K562 (cell line): ENCODE data around the gene RTL5. TPM values are rescaled to one million over a fixed set of nuclear protein-coding genes. Genes with fewer than 3 reads are reported as not detected.

Experiments
- ATAC-seq: fragments of 200-7000 bp; cut with Tn5 transposase; 3 replicates; pipeline ENCODE4 v1.9.1; 2020; ENCODE audit warnings: moderate library complexity
- BruUV-seq: library from RNA; stranded (reverse); fragments of 400-500 nt; replicated peaks from 2 replicates; lab custom pipeline; 2021; lab: Mats Ljungman, UMichigan
- CTCF ChIA-PET: fragments of 300-600 bp; formaldehyde crosslinking; extraction: SDS; loops from one replicate; lab custom pipeline; 2021; ENCODE audit warnings: low intra/inter-chr PET ratio; lab: Yijun Ruan, JAX
- POLR2A ChIA-PET: fragments of 300-600, 350-650 bp; sonication (Branson Sonifier 250); formaldehyde crosslinking; extraction: SDS; loops from one replicate; lab custom pipeline; 2021; ENCODE audit warnings: antibody characterized with exemption, inconsistent platforms; lab: Yijun Ruan, JAX
- DNase-seq, 4 experiments: peaks; one replicate each; pipeline versions ENCODE4 v3.0.0 to v3.0.0-alpha.2; 2011 to 2018; ENCODE audit warnings: low spot score in 3 of 4, mixed read lengths in 3 of 4; ENCODE audit errors: extremely low read depth in 1 of 4
- FAIRE-seq: peaks from 2 replicates; lab custom pipeline; 2011; peaks lifted over from hg19 to GRCh38; lab: Jason Lieb, UNC
- H2AFZ ChIP-seq: 2 replicates; pipeline ENCODE4 v1.6.0; 2011; ENCODE audit warnings: low read depth, low read length, control low read depth, inconsistent platforms
- H3K27ac ChIP-seq: fragments of 200-600 bp; 3 replicates; pipeline ENCODE4 v1.8.0; 2011; ENCODE audit warnings: low read depth, mild to moderate bottlenecking, control low read depth, inconsistent platforms, low read length, moderate library complexity, mixed read lengths; ENCODE audit errors: extremely low read depth
- H3K27me3 ChIP-seq, 2 experiments: fragments of 300-600 bp in 1 of 2; 2 replicates in 1 of 2; 3 replicates in 1 of 2; pipeline versions ENCODE4 v1.6.0 to v1.8.0; 2011; ENCODE audit warnings: inconsistent platforms in 2 of 2, low read length in 2 of 2, mild to moderate bottlenecking in 1 of 2, mixed read lengths in 1 of 2, moderate library complexity in 1 of 2; ENCODE audit not compliant: control insufficient read depth in 2 of 2, insufficient read depth in 2 of 2
- H3K36me3 ChIP-seq: fragments of 300-600 bp; 3 replicates; pipeline ENCODE4 v1.8.0; 2011; ENCODE audit warnings: mild to moderate bottlenecking, low read length, inconsistent platforms; ENCODE audit not compliant: control insufficient read depth, insufficient read depth
- H3K4me1 ChIP-seq, 2 experiments: fragments of 200-600 bp in 1 of 2; replicated peaks in 1 of 2; 2 replicates in 1 of 2; 3 replicates in 1 of 2; pipeline versions ENCODE4 v1.5.1 to v1.8.0; 2011; ENCODE audit warnings: inconsistent platforms in 2 of 2, low read length in 2 of 2, mild to moderate bottlenecking in 1 of 2, mixed read lengths in 1 of 2, moderate library complexity in 1 of 2; ENCODE audit not compliant: control insufficient read depth in 2 of 2, insufficient read depth in 2 of 2
- H3K4me2 ChIP-seq: 2 replicates; pipeline ENCODE4 v1.6.1; 2011; ENCODE audit warnings: low read length, control low read depth, inconsistent platforms, mixed read lengths; ENCODE audit not compliant: insufficient read depth
- H3K4me3 ChIP-seq: fragments of 200-600 bp; sonication (generic), shearing (Covaris generic); 2 replicates; pipeline ENCODE4 v1.5.1; 2016; ENCODE audit warnings: control low read depth, inconsistent platforms
- H3K79me2 ChIP-seq: fragments of 200-600 bp; 3 replicates; pipeline ENCODE4 v1.8.0; 2011; ENCODE audit warnings: low read length, inconsistent platforms; ENCODE audit not compliant: control insufficient read depth, insufficient read depth
- H3K9ac ChIP-seq, 2 experiments: 2 replicates each; pipeline versions ENCODE4 v1.6.0 to v1.6.1; 2011; ENCODE audit warnings: low read depth in 2 of 2, low read length in 2 of 2, control low read depth in 1 of 2, inconsistent platforms in 1 of 2, mild to moderate bottlenecking in 1 of 2, mixed read lengths in 1 of 2; ENCODE audit not compliant: insufficient read depth in 1 of 2
- H3K9me1 ChIP-seq: one replicate; pipeline ENCODE4 v1.6.0; 2011; ENCODE audit warnings: inconsistent platforms, mild to moderate bottlenecking, low read length, moderate library complexity; ENCODE audit not compliant: control insufficient read depth, insufficient read depth
- H3K9me3 ChIP-seq: replicated peaks from 2 replicates; pipeline ENCODE4 v1.5.1; 2011; ENCODE audit warnings: low read depth, low read length, inconsistent platforms; ENCODE audit not compliant: control insufficient read depth, insufficient read depth
- H4K20me1 ChIP-seq: replicated peaks from 2 replicates; pipeline ENCODE4 v1.6.1; 2011; ENCODE audit warnings: low read length, inconsistent platforms, mixed read lengths; ENCODE audit not compliant: control insufficient read depth, insufficient read depth
- CEBPB ChIP-seq: fragments of 450-650 bp; IDR thresholded peaks from 2 replicates; pipeline ENCODE4 v1.6.1; 2016; ENCODE audit warnings: missing genetic modification characterization, missing compliant biosample characterization
- CEBPG ChIP-seq, 3 experiments: fragments of 200-800 bp in 1 of 3; sonication (Bioruptor generic) in 1 of 3; sonication (generic) in 1 of 3; formaldehyde crosslinking in 1 of 3; IDR thresholded peaks in 2 of 3; conservative IDR thresholded peaks in 1 of 3; 2 replicates each; pipeline versions ENCODE4 v1.6.1 to v1.8.0; 2016 to 2022; ENCODE audit warnings: missing compliant biosample characterization in 2 of 3, missing genetic modification characterization in 2 of 3, mild to moderate bottlenecking in 1 of 3, missing genetic modification reagents in 1 of 3
- LARP7 ChIP-seq: fragments of 450-650 bp; IDR thresholded peaks from 2 replicates; pipeline ENCODE4 v1.6.1; 2016
- MYC ChIP-seq, 2 experiments: fragments of 250-450 bp in 1 of 2; sonication (Bioruptor Pico) in 1 of 2; IDR thresholded peaks; 2 replicates each; pipeline versions ENCODE4 v1.5.1 to v1.6.1; 2012 to 2021; ENCODE audit warnings: low read depth in 2 of 2, borderline replicate concordance in 1 of 2, improper control_type of control experiment in 1 of 2, low read length in 1 of 2, mild to moderate bottlenecking in 1 of 2, moderate library complexity in 1 of 2
- POLR2G ChIP-seq: fragments of 200-400 bp; formaldehyde crosslinking; IDR thresholded peaks from 2 replicates; pipeline ENCODE4 v1.6.1; 2017; ENCODE audit warnings: low read depth, mild to moderate bottlenecking, antibody characterized with exemption, low read length, moderate library complexity
- SMARCB1 ChIP-seq: IDR thresholded peaks from 2 replicates; pipeline ENCODE4 v1.6.1; 2011; ENCODE audit warnings: improper control_type of control experiment, low read depth; ENCODE audit not compliant: insufficient read length
- ZNF12 ChIP-seq: sonication (generic); formaldehyde crosslinking; IDR thresholded peaks from 2 replicates; pipeline ENCODE4 v1.4.0; 2020; ENCODE audit warnings: mild to moderate bottlenecking, missing genetic modification reagents
- ZNF175 ChIP-seq: fragments of 200-800 bp; sonication (Bioruptor generic); IDR thresholded peaks from 2 replicates; pipeline ENCODE4 v1.6.1; 2016; ENCODE audit warnings: low read depth, mild to moderate bottlenecking, missing genetic modification characterization, missing compliant biosample characterization
- ZNF197 ChIP-seq: fragments of 200-800 bp; sonication (Bioruptor generic); IDR thresholded peaks from 2 replicates; pipeline ENCODE4 v1.6.1; 2016; ENCODE audit warnings: low read depth, missing genetic modification characterization, missing compliant biosample characterization
- ZNF384 ChIP-seq: IDR thresholded peaks from 2 replicates; pipeline ENCODE4 v1.6.1; 2012; ENCODE audit warnings: low read depth, low read length, improper control_type of control experiment
- ZNF408 ChIP-seq: fragments of 250-450 bp; sonication (Bioruptor Pico); IDR thresholded peaks from 2 replicates; pipeline ENCODE4 v1.4.0; 2020; ENCODE audit warnings: low read depth, mild to moderate bottlenecking, moderate library complexity
- ZNF444 ChIP-seq: fragments of 250-450 bp; sonication (Bioruptor Pico); IDR thresholded peaks from 2 replicates; pipeline ENCODE4 v1.4.0; 2020; ENCODE audit warnings: mild to moderate bottlenecking, moderate library complexity
- ZNF583 ChIP-seq: fragments of 250-450 bp; sonication (Bioruptor Pico); IDR thresholded peaks from 2 replicates; pipeline ENCODE4 v1.4.0; 2020
- ZNF668 ChIP-seq: fragments of 250-450 bp; sonication (Bioruptor Pico); IDR thresholded peaks from 2 replicates; pipeline ENCODE4 v1.8.0; 2022; ENCODE audit warnings: mild to moderate bottlenecking, inconsistent platforms
- WGBS: fragments of 100-300 bp; shearing (Covaris generic); methylation state at CpG from one replicate; pipeline ENCODE4 v1.1.6; 2016; ENCODE audit warnings: low coverage, mixed read lengths; ENCODE audit not compliant: insufficient coverage; ENCODE audit errors: missing lambda C conversion rate; 5-methylcytosine and 5-hydroxymethylcytosine counted together
- in situ Hi-C: fragments of 300-500 bp; cut with MboI; formaldehyde crosslinking; loops from 4 replicates; pipeline ENCODE4 v1.15.0; 2018; ENCODE audit warnings: inconsistent platforms, mixed read lengths
- intact Hi-C: fragments of 100-400 bp; cut with micrococcal nuclease; formaldehyde crosslinking; loops from 2 replicates; pipeline ENCODE4 v1.14.2; 2022
- polyA plus RNA-seq, 8 experiments: library from polyadenylated mRNA; depleted of rRNA in 4 of 8; stranded (reverse) in 5 of 8; unstranded in 3 of 8; fragments of >200 nt; fragmentation: Nextera tagmentation in 2 of 8; fragmentation: Illumina TruSeq in 1 of 8; extraction: Ambion mirVana in 2 of 8; extraction: Trizol in 1 of 8; gene quantifications; 2 replicates each; pipeline versions ENCODE4 v1.2.1 to v1.2.3, GENCODE V29; 2011 to 2014; ENCODE audit warnings: inconsistent platforms in 1 of 8, missing spikeins in 1 of 8
- total RNA-seq, 7 experiments: library from RNA; depleted of rRNA in 6 of 7; stranded (reverse); fragments of >200 nt in 6 of 7; fragmentation: Illumina TruSeq in 2 of 7; extraction: Trizol in 2 of 7; gene quantifications; 2 replicates each; pipeline versions ENCODE4 v1.2.1 to v1.2.3, GENCODE V29; 2011 to 2021; ENCODE audit warnings: low replicate concordance in 1 of 7

Gene RTL5
- total and polyA plus RNA-seq, 9 of the 15 experiments (the other 6 are each of a cell fraction or from before 2014, with no cell fraction given), result 0.03 TPM; not detected in 8

DNA sequence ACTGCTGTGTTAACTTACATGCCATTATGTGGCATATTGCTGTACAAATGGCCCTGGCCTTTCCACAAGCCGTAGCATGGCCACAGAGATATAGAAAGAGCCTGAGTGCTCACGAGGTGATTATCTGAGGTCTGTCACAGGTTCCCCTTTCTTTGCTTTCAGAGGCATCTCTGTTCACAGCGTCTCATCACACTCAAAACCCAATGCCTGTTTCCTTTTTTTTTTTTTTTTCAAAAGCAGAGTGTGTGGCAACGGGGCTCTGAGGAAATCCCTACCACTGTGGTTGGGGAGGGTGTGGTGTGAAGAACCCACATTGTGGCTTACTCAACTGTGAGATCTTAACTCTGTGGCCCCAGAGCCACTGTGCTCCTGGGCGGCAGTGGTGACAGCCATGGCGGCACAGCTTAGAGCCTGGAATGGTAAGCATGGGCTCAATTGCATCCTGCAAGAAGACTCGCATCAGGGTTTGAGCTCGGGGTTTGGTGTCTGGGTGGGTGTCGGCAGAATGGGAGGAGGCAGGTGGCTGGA is 30.8 kb downstream of the RTL5 start:
- H3K9me3 ChIP-seq, result no peaks in the 10 kb centered on the region
- peaks cover 0 to 5% of the 10 kb centered on the region in 2 experiments; a peak in 1 of 5 replicates for H3K4me1 ChIP-seq
- in situ Hi-C loops (no loop called here), intact Hi-C loops (no loop called here)
- ChIA-PET POLR2A (no interaction called here), CTCF (no interaction called here)
- no peaks in the 10 kb centered on the region for H4K20me1 ChIP-seq
- TF ChIP-seq CEBPB (peak; percentile 71), ZNF583 (CRISPR knock-in tag) (no peak), SMARCB1 (no peak), CEBPG (CRISPR knock-in tag; IDR thresholded peaks at IDR 0.05) (no peak), CEBPG (tag; conservative IDR thresholded peaks at IDR 0.05 in 1 of 2, IDR thresholded peaks at IDR 0.05 in 1 of 2) (peak in 1 of 2 experiments; percentile 36; a peak in 1 of 4 replicates), ZNF668 (CRISPR knock-in tag) (no peak), LARP7 (no peak), ZNF175 (CRISPR knock-in tag) (no peak), ZNF444 (CRISPR knock-in tag) (no peak), ZNF197 (CRISPR knock-in tag) (no peak), ZNF408 (CRISPR knock-in tag) (no peak), ZNF384 (0 out of 2 replicates have a peak, but pooled peaks have one; percentile 33), POLR2G (no peak), ZNF12 (CRISPR knock-in tag) (no peak), MYC (IDR thresholded peaks at IDR 0.05; ENCODE audit: low read depth, low read length) (no peak), MYC (CRISPR knock-in tag; IDR thresholded peaks at IDR 0.05; ENCODE audit: borderline replicate concordance, low read depth) (no peak)
- H2AFZ ChIP-seq, result no peak overlapping the region
- H3K9ac ChIP-seq, result no peak overlapping the region
- H3K36me3 ChIP-seq, result no peaks in the 10 kb centered on the region
- WGBS, result 2% methylated on average over 8 of the region's 9 CpGs
- H3K79me2 ChIP-seq, result no peaks in the 10 kb centered on the region
- BruUV-seq, result no TSS peak
- no peak overlapping the region for H3K4me2 ChIP-seq
- H3K27ac ChIP-seq, result no peak overlapping the region
- no peak for FAIRE-seq
- ATAC-seq, result peak; percentile 42; the same call in 2 of the 3 replicates
- DNase-seq, result no peak
- no peak overlapping the region for H3K4me3 ChIP-seq
- peaks cover 0 to 34% of the 10 kb centered on the region in 2 experiments; a peak in 2 of 5 replicates for H3K27me3 ChIP-seq
- H3K9me1 ChIP-seq, result no peaks in the 10 kb centered on the region
